Activated CD4-positive, alpha-beta T cell treated with anti-CD3 and anti-CD28 coated beads for 36 hours (primary cell): ENCODE data around the gene UBN1. TPM values are rescaled to one million over a fixed set of nuclear protein-coding genes. Genes with fewer than 3 reads are reported as not detected.
"Not testable (repeated sequence)": the region's sequence is repeated elsewhere in the genome, so short reads cannot be mapped to it uniquely, and the experiment has no call there.

Experiments
- ATAC-seq: fragments of 200-7000 bp; cut with Tn5 transposase; one replicate; pipeline ENCODE4 v1.10.0; 2021; ENCODE audit warnings: mild to moderate bottlenecking, moderate library complexity
- CTCF ChIA-PET: fragments of 350-600 bp; sonication (Branson Sonifier 250); formaldehyde crosslinking; loops from one replicate; lab custom pipeline; 2021; ENCODE audit warnings: antibody characterized with exemption; lab: Charles Lee
- POLR2A ChIA-PET: fragments of 350-600 bp; sonication (Branson Sonifier 250); formaldehyde crosslinking; loops from one replicate; lab custom pipeline; 2021; ENCODE audit warnings: antibody characterized with exemption, inconsistent platforms; lab: Charles Lee
- DNase-seq: peaks from one replicate; pipeline ENCODE4 v3.0.0-alpha.2; 2020
- H3K27ac Mint-ChIP-seq: one replicate; pipeline ENCODE4 v1.8.0; 2021; ENCODE audit warnings: mixed read lengths
- H3K27me3 Mint-ChIP-seq: one replicate; pipeline ENCODE4 v1.8.0; 2021; ENCODE audit warnings: mixed read lengths
- H3K36me3 Mint-ChIP-seq: one replicate; pipeline ENCODE4 v1.8.0; 2021; ENCODE audit warnings: low read depth, mixed read lengths
- H3K4me1 Mint-ChIP-seq: one replicate; pipeline ENCODE4 v1.8.0; 2021; ENCODE audit warnings: mixed read lengths
- H3K4me3 Mint-ChIP-seq: one replicate; pipeline ENCODE4 v1.8.0; 2021; ENCODE audit warnings: mild to moderate bottlenecking, moderate library complexity, mixed read lengths
- H3K9me3 Mint-ChIP-seq: one replicate; pipeline ENCODE4 v1.8.0; 2021; ENCODE audit warnings: low read depth, mixed read lengths
- intact Hi-C, 2 experiments: fragments of 100-400 bp; cut with DNase I in 1 of 2; cut with micrococcal nuclease in 1 of 2; formaldehyde crosslinking; loops; one replicate each; pipeline versions ENCODE4 v1.14.2 to v1.15.1; 2022 to 2024; cut with DNase I, micrococcal nuclease
- total RNA-seq, 2 experiments: library from RNA; stranded (reverse); gene quantifications; one replicate each; pipeline ENCODE4 v1.2.3, GENCODE V29; 2021

UBN1 gene
- total RNA-seq, 2 experiments from 2014 or later: 19.3 to 23.0 TPM

DNA sequence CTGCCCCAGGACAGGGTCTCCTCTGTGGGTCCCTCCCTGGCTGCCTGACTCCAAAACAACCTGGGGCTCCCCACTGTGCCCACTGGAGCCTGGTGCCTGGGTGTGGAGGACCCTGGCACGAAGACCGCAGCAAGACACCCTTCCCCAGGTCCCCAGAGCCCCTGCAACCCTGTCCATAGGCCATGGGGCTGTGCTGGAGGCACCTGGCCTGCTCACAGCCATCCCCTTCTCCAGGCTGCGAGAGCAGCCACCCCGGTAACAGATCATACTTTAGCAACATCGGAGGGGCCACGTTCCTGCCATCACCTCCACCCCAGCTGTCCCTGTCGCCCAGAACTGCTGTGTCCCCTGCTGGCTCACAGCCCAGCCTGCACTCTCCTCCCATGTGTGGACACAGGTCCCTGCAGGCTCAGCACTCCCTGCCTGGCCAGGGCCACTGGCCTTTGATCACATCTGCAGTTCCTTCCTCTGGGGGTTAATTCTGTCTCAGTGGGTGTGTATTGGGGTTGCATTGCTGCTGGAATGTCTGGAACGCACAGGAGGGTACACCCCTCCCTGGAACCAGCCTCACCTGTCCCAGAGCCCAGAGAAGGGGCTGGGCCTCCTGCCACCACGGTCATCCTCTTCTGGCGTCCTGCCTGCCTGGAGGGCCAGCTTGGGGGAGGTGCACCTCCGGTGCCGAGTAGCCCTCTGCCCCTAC lies 77.5 kb downstream of the UBN1 start:
- H3K9me3 Mint-ChIP-seq: peaks cover 10% of the 10 kb centered on the region
- CTCF ChIA-PET: no interaction called here
- H3K36me3 Mint-ChIP-seq: peaks cover 2% of the 10 kb centered on the region
- H3K27ac Mint-ChIP-seq: no peak overlapping the region
- intact Hi-C loops: no loop called here
- H3K4me3 Mint-ChIP-seq: no peak overlapping the region
- no peak for DNase-seq
- no peak for ATAC-seq
- POLR2A ChIA-PET: no interaction called here
- H3K4me1 Mint-ChIP-seq: no peaks in the 10 kb centered on the region
- H3K27me3 Mint-ChIP-seq: peaks cover 2% of the 10 kb centered on the region

DNA sequence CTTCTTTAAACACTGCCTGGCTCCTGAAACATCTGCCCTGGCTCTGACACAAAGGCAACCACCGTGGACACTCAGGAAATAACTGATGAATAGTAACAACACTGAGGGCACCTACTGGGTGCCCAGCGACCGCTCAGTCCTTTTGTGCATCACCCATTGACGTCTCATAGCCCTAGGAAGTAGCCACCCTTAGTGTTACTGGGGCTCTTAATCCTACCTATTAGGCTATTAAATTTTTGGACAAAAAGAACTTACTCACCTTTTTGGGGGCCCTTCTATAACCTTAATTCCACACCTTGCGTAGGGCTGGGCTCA lies 78.0 kb downstream of the UBN1 start:
- Mint-ChIP-seq H3K9me3 (peaks cover 10% of the 10 kb centered on the region), H3K4me3 (no peak overlapping the region), H3K36me3 (peaks cover 2% of the 10 kb centered on the region), H3K27me3 (peaks cover 2% of the 10 kb centered on the region), H3K4me1 (no peaks in the 10 kb centered on the region), H3K27ac (no peak overlapping the region)
- ChIA-PET POLR2A (no interaction called here), CTCF (no interaction called here)
- DNase-seq: no peak
- ATAC-seq: no peak
- intact Hi-C loops: no loop called here

DNA sequence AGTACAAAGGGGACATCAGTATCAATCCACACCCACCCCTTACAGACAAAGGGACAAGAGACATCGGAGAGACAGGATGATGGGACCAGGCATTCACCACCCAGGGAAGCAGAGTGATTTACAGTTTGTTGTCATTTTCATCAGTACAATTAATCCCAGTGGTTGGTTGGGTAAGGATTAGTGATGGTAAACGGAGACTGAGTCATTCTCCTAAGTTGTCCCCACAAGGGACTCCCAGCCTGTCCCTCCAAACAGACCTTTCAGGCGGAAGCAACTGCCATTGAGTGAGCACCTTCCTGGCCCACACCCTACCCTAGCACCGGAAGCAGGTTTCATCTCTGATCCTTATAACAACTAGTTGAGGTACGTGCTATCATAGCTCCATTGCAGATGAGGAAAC lies 78.5 kb downstream of the UBN1 start:
- peaks cover 2% of the 10 kb centered on the region for H3K36me3 Mint-ChIP-seq
- ChIA-PET POLR2A (no interaction called here), CTCF (no interaction called here)
- intact Hi-C loops: no loop called here
- H3K27me3 Mint-ChIP-seq: peaks cover 2% of the 10 kb centered on the region
- H3K4me1 Mint-ChIP-seq: no peaks in the 10 kb centered on the region
- DNase-seq (no peak), ATAC-seq (no peak)
- H3K27ac Mint-ChIP-seq: no peak overlapping the region
- H3K4me3 Mint-ChIP-seq: no peak overlapping the region
- H3K9me3 Mint-ChIP-seq: peaks cover 10% of the 10 kb centered on the region

DNA sequence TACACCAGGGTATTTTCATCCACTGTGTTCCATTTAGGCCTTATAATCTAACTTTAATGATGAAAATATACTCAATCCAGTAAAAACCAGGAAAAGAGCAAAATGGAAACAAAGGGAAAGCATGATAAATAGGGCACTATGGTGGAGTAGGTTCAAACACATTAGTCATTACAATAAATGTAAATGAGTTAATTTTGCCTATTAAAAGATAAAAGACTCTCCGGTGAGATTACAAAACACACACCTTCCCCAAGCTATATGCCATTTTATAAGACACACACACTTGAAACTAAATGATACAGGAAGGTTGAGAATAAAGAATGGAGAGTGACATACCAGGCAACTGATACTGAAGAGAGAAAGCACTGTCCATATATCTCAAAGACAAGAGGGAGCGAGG lies 79.6 kb downstream of the UBN1 start:
- DNase-seq (no peak), ATAC-seq (no peak)
- Mint-ChIP-seq H3K27me3 (peaks cover 2% of the 10 kb centered on the region), H3K36me3 (peaks cover 2% of the 10 kb centered on the region), H3K27ac (no peak overlapping the region), H3K4me1 (no peaks in the 10 kb centered on the region), H3K4me3 (no peak overlapping the region), H3K9me3 (peaks cover 10% of the 10 kb centered on the region)
- CTCF ChIA-PET: no interaction called here
- POLR2A ChIA-PET: interaction anchor here (0.6 to 0.8 kb wide), 2 partner anchors 89 to 180 kb away, joined by 3 to 4 read pairs; no protein-coding TSS in a partner anchor
- intact Hi-C loops: no loop called here

DNA sequence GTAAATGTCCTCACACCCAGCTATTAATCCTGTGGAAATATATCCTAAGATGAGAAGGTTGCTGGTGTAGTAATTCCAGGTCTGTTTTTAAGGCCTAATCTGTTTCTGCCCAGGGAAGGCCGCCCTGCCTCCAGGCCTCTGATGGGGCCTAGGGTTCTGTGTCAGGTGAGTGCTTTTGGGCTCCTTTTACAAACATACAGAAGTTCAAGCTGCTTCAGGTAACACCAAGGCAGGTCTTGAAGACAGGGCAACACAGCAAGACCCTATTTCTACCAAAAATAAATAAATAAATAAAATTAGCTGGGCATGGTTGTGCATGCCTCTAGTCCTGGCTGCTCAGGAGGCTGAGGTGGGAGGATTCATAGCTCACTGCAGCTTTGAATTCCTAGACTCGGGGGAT lies 80.4 kb downstream of the UBN1 start:
- no peak for ATAC-seq
- peaks cover 10% of the 10 kb centered on the region for H3K9me3 Mint-ChIP-seq
- no peak overlapping the region for H3K4me3 Mint-ChIP-seq
- POLR2A ChIA-PET: interaction anchor here (0.6 to 0.8 kb wide), 2 partner anchors 90 to 181 kb away, joined by 3 to 4 read pairs; no protein-coding TSS in a partner anchor
- H3K36me3 Mint-ChIP-seq: peaks cover 2% of the 10 kb centered on the region
- CTCF ChIA-PET: no interaction called here
- no peak overlapping the region for H3K27ac Mint-ChIP-seq
- intact Hi-C loops: no loop called here
- no peaks in the 10 kb centered on the region for H3K4me1 Mint-ChIP-seq
- DNase-seq: no peak
- peaks cover 3% of the 10 kb centered on the region for H3K27me3 Mint-ChIP-seq

DNA sequence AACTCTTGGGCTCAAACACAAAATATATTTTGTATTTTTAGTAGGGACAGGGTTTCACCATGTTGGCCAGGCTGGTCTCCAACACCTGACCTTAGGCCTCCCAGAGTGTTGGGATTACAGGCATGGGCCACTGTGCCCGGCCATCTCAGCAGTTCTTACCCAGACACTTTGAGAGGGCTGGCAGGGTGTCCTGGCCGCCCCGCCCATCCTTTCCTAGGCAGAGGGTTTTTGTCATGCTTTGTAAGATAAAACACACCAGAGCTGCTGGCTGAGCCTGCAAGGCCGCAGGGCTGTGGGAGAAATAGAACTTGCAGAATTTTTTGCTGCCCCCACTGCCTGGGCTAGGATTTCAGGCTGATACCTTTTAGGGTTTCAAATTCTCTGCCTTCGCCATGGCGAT lies 80.9 kb downstream of the UBN1 start:
- intact Hi-C loops: no loop called here
- Mint-ChIP-seq H3K36me3 (peaks cover 2% of the 10 kb centered on the region), H3K4me3 (no peak overlapping the region), H3K9me3 (peaks cover 10% of the 10 kb centered on the region), H3K27ac (no peak overlapping the region), H3K4me1 (no peaks in the 10 kb centered on the region), H3K27me3 (peaks cover 2% of the 10 kb centered on the region)
- ChIA-PET CTCF (no interaction called here), POLR2A (no interaction called here)
- ATAC-seq (no peak), DNase-seq (no peak)

DNA sequence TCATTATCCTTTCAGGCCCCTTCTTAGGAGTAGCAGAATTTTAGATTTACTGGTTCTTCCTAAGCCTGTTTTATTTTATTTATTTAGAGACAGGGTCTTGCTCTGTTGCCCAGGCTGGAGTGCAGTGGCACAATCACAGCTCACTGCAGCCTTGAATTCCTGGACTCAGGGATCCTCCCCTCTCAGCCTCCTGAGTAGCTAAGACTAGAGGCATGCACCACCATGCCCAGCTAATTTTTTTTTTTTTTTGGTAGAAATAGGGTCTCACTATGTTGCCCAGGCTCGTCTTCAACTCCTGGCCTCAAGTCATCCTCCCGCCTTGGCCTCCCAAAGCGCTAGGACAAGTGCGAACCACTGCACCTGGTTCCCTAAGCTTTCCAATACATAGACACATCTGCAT lies 82.3 kb downstream of the UBN1 start:
- H3K27ac Mint-ChIP-seq, ATAC-seq, DNase-seq, POLR2A ChIA-PET, H3K4me3 Mint-ChIP-seq, H3K36me3 Mint-ChIP-seq, H3K9me3 Mint-ChIP-seq, intact Hi-C loops, CTCF ChIA-PET, H3K27me3 Mint-ChIP-seq, H3K4me1 Mint-ChIP-seq: not testable (repeated sequence)

DNA sequence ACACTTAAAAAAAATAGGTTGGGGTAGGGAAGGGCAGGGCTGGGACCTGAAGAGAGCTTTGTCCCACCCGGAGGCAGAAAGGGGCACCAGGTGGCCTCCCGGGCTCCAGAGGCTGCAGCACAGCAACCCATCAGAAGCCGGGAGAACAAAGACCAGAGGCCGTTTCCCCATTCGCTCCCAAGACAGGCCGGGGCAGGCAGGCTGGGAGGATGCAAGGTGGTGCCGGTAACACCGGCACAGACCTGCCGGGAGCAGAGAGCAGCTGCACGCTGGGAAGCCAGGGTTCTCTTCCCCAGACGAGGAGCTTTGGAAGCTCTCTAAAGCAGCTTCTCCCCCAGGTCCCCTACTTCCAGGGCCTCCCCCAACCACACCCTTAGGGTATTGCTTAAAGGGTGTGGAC lies 84.1 kb downstream of the UBN1 start:
- Mint-ChIP-seq H3K9me3 (peaks cover 6% of the 10 kb centered on the region), H3K4me1 (no peaks in the 10 kb centered on the region), H3K36me3 (peaks cover 2% of the 10 kb centered on the region), H3K27ac (no peak overlapping the region), H3K27me3 (peaks cover 16% of the 10 kb centered on the region), H3K4me3 (no peak overlapping the region)
- POLR2A ChIA-PET: interaction anchor here (0.6 kb wide), 1 partner anchor 426 kb away, joined by 4 read pairs; no protein-coding TSS in a partner anchor
- ATAC-seq (no peak), DNase-seq (no peak)
- intact Hi-C loops: no loop called here
- CTCF ChIA-PET: no interaction called here

Other genes with a start within 250 kb of the UBN1 start
- 10 to 100 TPM in 1 of 2 experiments, 1 to 10 TPM in 1; 9.7 to 10.2 TPM for gene UBALD1, start 232.6 kb upstream of the UBN1 start, total RNA-seq
- 10 to 100 TPM; 65.0 to 75.4 TPM for gene MGRN1, start 222.7 kb upstream of the UBN1 start, total RNA-seq
- gene NUDT16L1, start 153.9 kb upstream of the UBN1 start, total RNA-seq: 10 to 100 TPM; 16.4 to 22.5 TPM
- gene ANKS3, start 113.2 kb upstream of the UBN1 start, total RNA-seq: 10 to 100 TPM; 12.1 to 14.1 TPM
- under 1 TPM; 0.11 to 0.16 TPM for gene DNAAF8, start 112.9 kb upstream of the UBN1 start, total RNA-seq
- gene ZNF500, start 80.3 kb upstream of the UBN1 start, total RNA-seq: 10 to 100 TPM; 10.3 to 11.6 TPM
- gene SEPTIN12, start 59.1 kb upstream of the UBN1 start, total RNA-seq: not detected
- not detected for gene SMIM22, start 52.1 kb upstream of the UBN1 start, total RNA-seq
- gene ROGDI, start 44.8 kb upstream of the UBN1 start, total RNA-seq: 1 to 10 TPM; 3.7 to 7.3 TPM
- gene GLYR1, start 193 bp upstream of the UBN1 start, total RNA-seq: 10 to 100 TPM; 76.9 to 78.4 TPM
- gene PPL, start 89.7 kb downstream of the UBN1 start, total RNA-seq: not detected
- gene SEC14L5, start 110.8 kb downstream of the UBN1 start, total RNA-seq: under 1 TPM; 0.09 to 0.28 TPM
- gene NAGPA, start 186.5 kb downstream of the UBN1 start, total RNA-seq: 10 to 100 TPM in 1 of 2 experiments, 1 to 10 TPM in 1; 8.9 to 10.2 TPM
- gene C16orf89, start 218.5 kb downstream of the UBN1 start, total RNA-seq: not detected
- gene ALG1, start 224.4 kb downstream of the UBN1 start, total RNA-seq: 10 to 100 TPM; 15.7 to 18.1 TPM